ENCODE data around the gene SH3RF3. TPM values are rescaled to one million over a fixed set of nuclear protein-coding genes. Genes with fewer than 3 reads are reported as not detected.
A peak's percentile ranks its signal among the peaks of the same experiment; 100 is the strongest.

SH3RF3 gene
- total and polyA plus RNA-seq, 10 of the 15 experiments (the other 5 are each of a cell fraction or from before 2014, with no cell fraction given), result 0.08 to 8.8 (median 2.3) TPM

GRCh38 chr2:109452318-109453305 is 323.6 kb downstream of the SH3RF3 start:
- no peak for DNase-seq (ENCODE audit: low read depth, low spot score)
- no peak overlapping the region for H3K9ac ChIP-seq (ENCODE audit: control insufficient read depth, insufficient read depth, low read length)
- ChIA-PET CTCF (interaction anchor here (0.5 kb wide), 1 partner anchor 211 kb away, joined by 4 read pairs; no protein-coding TSS in a partner anchor), POLR2A (interaction anchor here (0.6 kb wide), 1 partner anchor 22 kb away, joined by 6 read pairs; no protein-coding TSS in a partner anchor), RAD21 (ENCODE audit: unreplicated experiment) (interaction anchor here (1.4 kb wide), 1 partner anchor 61 kb away, joined by 3 read pairs; no protein-coding TSS in a partner anchor), SMC1A (ENCODE audit: uncharacterized antibody, unreplicated experiment) (no interaction called here)
- ATAC-seq, result no peak
- no peaks in the 10 kb centered on the region for H3K79me2 ChIP-seq (ENCODE audit: control insufficient read depth, insufficient read depth, low read length)
- H2AFZ ChIP-seq (ENCODE audit: control insufficient read depth, low read depth, low read length), result no peak overlapping the region
- no peaks in the 10 kb centered on the region for H4K20me1 ChIP-seq (ENCODE audit: control insufficient read depth, insufficient read depth)
- no peaks in the 10 kb centered on the region for H3K27me3 ChIP-seq (replicated peaks in 1 of 2; ENCODE audit: control insufficient read depth in 2 of 2, insufficient read depth in 2 of 2, low read length in 1 of 2)
- H3K4me2 ChIP-seq (ENCODE audit: control insufficient read depth, insufficient read depth), result no peak overlapping the region
- no TSS peak for BruUV-seq (replicated peaks)
- 41% methylated on average over 14 of the region's 17 CpGs for whole genome bisulfite sequencing (ENCODE audit: insufficient coverage, insufficient replicate concordance, low lambda C conversion rate, missing lambda C conversion rate)
- in situ Hi-C loops (cut with MboI), result loop anchor here (5.0 kb wide), 1 partner anchor 50 kb away; no protein-coding TSS in a partner anchor
- no peak overlapping the region for H3K4me3 ChIP-seq
- intact Hi-C loops (cut with micrococcal nuclease; ENCODE audit: unreplicated experiment), result no loop called here
- FAIRE-seq, result no peak
- H3K36me3 ChIP-seq (ENCODE audit: control insufficient read depth in 2 of 2, insufficient read depth in 2 of 2, low read length in 1 of 2), result no peaks in the 10 kb centered on the region
- H3K27ac ChIP-seq (ENCODE audit: control insufficient read depth, insufficient read depth), result no peak overlapping the region
- H3K9me3 ChIP-seq (replicated peaks; ENCODE audit: control insufficient read depth, insufficient read depth, low read length), result no peaks in the 10 kb centered on the region
- TF ChIP-seq NFYA (IDR thresholded peaks at IDR 0.05; ENCODE audit: borderline replicate concordance, low read depth, low read length), result no peak
- peak; percentile 50 for TF ChIP-seq MEF2B (IDR thresholded peaks at IDR 0.05; ENCODE audit: partially characterized antibody, poor library complexity, severe bottlenecking)
- TF ChIP-seq NR2C2 (IDR thresholded peaks at IDR 0.05; ENCODE audit: borderline replicate concordance, control insufficient read depth, insufficient read length, low read depth), result no peak
- no peak for TF ChIP-seq IRF3 (IDR thresholded peaks at IDR 0.05)
- TF ChIP-seq CBX5 (IDR thresholded peaks at IDR 0.05; ENCODE audit: low read depth), result no peak
- TF ChIP-seq E4F1 (IDR thresholded peaks at IDR 0.05; ENCODE audit: borderline replicate concordance, partially characterized antibody), result no peak
- no peaks in the 10 kb centered on the region for H3K4me1 ChIP-seq (ENCODE audit: control insufficient read depth, insufficient read depth, low read length)

Measured in GM12878 (cell line).